IMR-90 (cell line): Measurements from ENCODE around the gene RNF14. TPM values are rescaled to one million over a fixed set of nuclear protein-coding genes. Genes with fewer than 3 reads are reported as not detected.

Experiments
- ATAC-seq: fragments of 200-7000 bp; cut with Tn5 transposase; 2 replicates; pipeline ENCODE4 v1.9.1; 2020; ENCODE audit warnings: low read depth, mild to moderate bottlenecking, moderate library complexity
- BruUV-seq: library from RNA; stranded (reverse); fragments of 400-500 nt; replicated peaks from 2 replicates; lab custom pipeline; 2021; lab: Mats Ljungman, UMichigan
- CTCF ChIA-PET: fragments of 300-600 bp; formaldehyde crosslinking; extraction: SDS; loops from one replicate; lab custom pipeline; 2021; ENCODE audit warnings: antibody characterized with exemption; lab: Yijun Ruan, JAX
- POLR2A ChIA-PET: fragments of 300-600 bp; sonication (Branson Sonifier 250); formaldehyde crosslinking; loops from one replicate; lab custom pipeline; 2022; ENCODE audit warnings: antibody characterized with exemption; ENCODE audit not compliant: unreplicated experiment; lab: Charles Lee
- DNase-seq: peaks from one replicate; pipeline ENCODE4 v3.0.0; 2013
- H2AFZ ChIP-seq: replicated peaks from 2 replicates; pipeline ENCODE3; 2013; ENCODE audit warnings: low read length, mild to moderate bottlenecking; ENCODE audit not compliant: poor library complexity
- H2AK5ac ChIP-seq: 2 replicates; pipeline ENCODE4 v1.6.1; 2013; ENCODE audit warnings: low read depth, low read length, inconsistent platforms
- H2AK9ac ChIP-seq: replicated peaks from 2 replicates; pipeline ENCODE3; 2013; ENCODE audit warnings: mild to moderate bottlenecking, low read depth, low read length, moderate library complexity; ENCODE audit not compliant: poor library complexity
- H2BK120ac ChIP-seq: 2 replicates; pipeline ENCODE4 v1.6.1; 2013; ENCODE audit warnings: low read depth, low read length, inconsistent platforms
- H2BK15ac ChIP-seq: 3 replicates; pipeline ENCODE4 v1.6.1; 2013; ENCODE audit warnings: low read depth, low read length, inconsistent platforms
- H2BK20ac ChIP-seq: 2 replicates; pipeline ENCODE4 v1.6.1; 2013; ENCODE audit warnings: low read depth, mild to moderate bottlenecking, inconsistent platforms, low read length, moderate library complexity
- H2BK5ac ChIP-seq: 2 replicates; pipeline ENCODE4 v1.6.1; 2013; ENCODE audit warnings: mild to moderate bottlenecking, low read depth, low read length, inconsistent platforms; ENCODE audit not compliant: poor library complexity, severe bottlenecking
- H3K14ac ChIP-seq: replicated peaks from 2 replicates; pipeline ENCODE4 v1.6.1; 2013; ENCODE audit warnings: low read depth, low read length, inconsistent platforms
- H3K18ac ChIP-seq: 2 replicates; pipeline ENCODE4 v1.6.1; 2013; ENCODE audit warnings: low read depth, low read length, control low read depth
- H3K23ac ChIP-seq: 2 replicates; pipeline ENCODE4 v1.6.1; 2013; ENCODE audit warnings: low read depth, low read length, inconsistent platforms
- H3K27ac ChIP-seq: 2 replicates; pipeline ENCODE4 v1.5.1; 2013; ENCODE audit warnings: mild to moderate bottlenecking, control low read depth, low read length; ENCODE audit not compliant: insufficient read depth
- H3K27me3 ChIP-seq: 2 replicates; pipeline ENCODE4 v1.6.1; 2013; ENCODE audit warnings: low read length; ENCODE audit not compliant: control insufficient read depth, insufficient read depth
- H3K36me3 ChIP-seq: 2 replicates; pipeline ENCODE4 v1.6.1; 2013; ENCODE audit warnings: low read length, mixed read lengths; ENCODE audit not compliant: control insufficient read depth, insufficient read depth
- H3K4ac ChIP-seq: 2 replicates; pipeline ENCODE4 v1.6.1; 2013; ENCODE audit warnings: low read depth, low read length, inconsistent platforms
- H3K4me1 ChIP-seq: 2 replicates; pipeline ENCODE4 v1.6.1; 2013; ENCODE audit warnings: low read length, mixed read lengths; ENCODE audit not compliant: control insufficient read depth, insufficient read depth
- H3K4me2 ChIP-seq: 2 replicates; pipeline ENCODE4 v1.6.1; 2013; ENCODE audit warnings: low read depth, mild to moderate bottlenecking, control low read depth, low read length, moderate library complexity
- H3K4me3 ChIP-seq: 2 replicates; pipeline ENCODE4 v1.5.1; 2013; ENCODE audit warnings: low read depth, mild to moderate bottlenecking, control low read depth, low read length, moderate library complexity; ENCODE audit not compliant: insufficient read depth
- H3K56ac ChIP-seq: 2 replicates; pipeline ENCODE4 v1.6.1; 2013; ENCODE audit warnings: low read length, inconsistent platforms; ENCODE audit not compliant: insufficient read depth; ENCODE audit errors: extremely low read depth
- H3K79me1 ChIP-seq, 2 experiments: 2 replicates each; pipeline ENCODE4 v1.6.1; 2013; ENCODE audit warnings: low read length in 2 of 2, inconsistent platforms in 1 of 2, low read depth in 1 of 2
- H3K9ac ChIP-seq: 2 replicates; pipeline ENCODE4 v1.6.1; 2013; ENCODE audit warnings: low read depth, low read length, control low read depth
- H3K9me1 ChIP-seq: 2 replicates; pipeline ENCODE4 v1.6.1; 2013; ENCODE audit warnings: low read length, inconsistent platforms; ENCODE audit not compliant: insufficient read depth
- H3K9me3 ChIP-seq: 2 replicates; pipeline ENCODE4 v1.6.1; 2013; ENCODE audit warnings: low read length; ENCODE audit not compliant: control insufficient read depth, insufficient read depth
- H4K20me1 ChIP-seq: 2 replicates; pipeline ENCODE4 v1.6.1; 2013; ENCODE audit warnings: low read length, inconsistent platforms; ENCODE audit not compliant: insufficient read depth
- H4K5ac ChIP-seq: 2 replicates; pipeline ENCODE4 v1.6.1; 2013; ENCODE audit warnings: mild to moderate bottlenecking, low read depth, low read length, control low read depth
- H4K8ac ChIP-seq, 2 experiments: 2 replicates each; pipeline ENCODE4 v1.6.1; 2013; ENCODE audit warnings: low read depth in 2 of 2, low read length in 2 of 2, control low read depth in 1 of 2, inconsistent platforms in 1 of 2
- H4K91ac ChIP-seq: 2 replicates; pipeline ENCODE4 v1.6.1; 2013; ENCODE audit warnings: low read depth, low read length, inconsistent platforms; ENCODE audit not compliant: insufficient read depth
- BHLHE40 ChIP-seq: fragments of 150-350 bp; IDR thresholded peaks from 2 replicates; pipeline ENCODE4 v1.6.1; 2016; ENCODE audit warnings: mild to moderate bottlenecking, low read depth, low read length
- MXI1 ChIP-seq: IDR thresholded peaks from 2 replicates; pipeline ENCODE4 v1.6.1; 2012; ENCODE audit warnings: low read depth, mild to moderate bottlenecking, low read length, moderate library complexity, borderline replicate concordance
- NFE2L2 ChIP-seq: fragments of 150-350 bp; IDR thresholded peaks from 2 replicates; pipeline ENCODE4 v1.6.1; 2016; ENCODE audit warnings: low read depth, mild to moderate bottlenecking, low read length
- RCOR1 ChIP-seq: IDR thresholded peaks from 2 replicates; pipeline ENCODE4 v1.6.1; 2012; ENCODE audit warnings: mild to moderate bottlenecking, low read length, improper control_type of control experiment; ENCODE audit not compliant: insufficient replicate concordance
- RFX5 ChIP-seq: IDR thresholded peaks from 2 replicates; pipeline ENCODE4 v1.8.0; 2012; ENCODE audit warnings: low read depth, mild to moderate bottlenecking, low read length, moderate library complexity
- SMC3 ChIP-seq: fragments of 150-350 bp; IDR thresholded peaks from 2 replicates; pipeline ENCODE4 v1.6.1; 2016; ENCODE audit warnings: low read depth, mild to moderate bottlenecking, antibody characterized with exemption, low read length, moderate library complexity
- WGBS, 2 experiments: methylation state at CpG; one replicate each; pipeline versions ENCODE4 v1.1.5 to v1.1.7; 2013; ENCODE audit warnings: missing lambda C conversion rate in 2 of 2; ENCODE audit not compliant: insufficient read length in 1 of 2; ENCODE audit errors: extremely low coverage in 2 of 2; 5-methylcytosine and 5-hydroxymethylcytosine counted together
- dilution Hi-C: fragments of 300-500 bp; cut with HindIII; formaldehyde crosslinking; loops from one replicate; pipeline ENCODE4 v1.14.3; 2018; ENCODE audit warnings: low sequenced_read_pairs; ENCODE audit not compliant: unreplicated experiment
- in situ Hi-C: fragments of 300-500 bp; cut with MboI; formaldehyde crosslinking; loops from 3 replicates; pipeline ENCODE4 v1.14.3; 2019; ENCODE audit warnings: low sequenced_read_pairs, inconsistent platforms, mixed read lengths
- intact Hi-C: fragments of 100-400 bp; cut with micrococcal nuclease; formaldehyde crosslinking; loops from 2 replicates; pipeline ENCODE4 v1.10.0; 2022
- polyA plus RNA-seq, 3 experiments: library from polyadenylated mRNA; depleted of rRNA; stranded (reverse); fragments of >200 nt; gene quantifications; 2 replicates each; pipeline ENCODE4 v1.2.3, GENCODE V29; 2012; ENCODE audit warnings: low replicate concordance in 1 of 3
- total RNA-seq: library from RNA; depleted of rRNA; stranded (reverse); fragments of >200 nt; gene quantifications from 2 replicates; pipeline ENCODE4 v1.2.3, GENCODE V29; 2012
- TF ChIP-seq, protein P1 (sequence below): conservative IDR thresholded peaks from 2 replicates; pipeline ENCODE4 v1.5.1; 2012; ENCODE audit warnings: mild to moderate bottlenecking, low read depth, low read length, improper control_type of control experiment

RNF14 gene
- total and polyA plus RNA-seq, 2 of the 4 experiments (the other 2 are of a cell fraction): 36.1 to 106 TPM

DNA sequence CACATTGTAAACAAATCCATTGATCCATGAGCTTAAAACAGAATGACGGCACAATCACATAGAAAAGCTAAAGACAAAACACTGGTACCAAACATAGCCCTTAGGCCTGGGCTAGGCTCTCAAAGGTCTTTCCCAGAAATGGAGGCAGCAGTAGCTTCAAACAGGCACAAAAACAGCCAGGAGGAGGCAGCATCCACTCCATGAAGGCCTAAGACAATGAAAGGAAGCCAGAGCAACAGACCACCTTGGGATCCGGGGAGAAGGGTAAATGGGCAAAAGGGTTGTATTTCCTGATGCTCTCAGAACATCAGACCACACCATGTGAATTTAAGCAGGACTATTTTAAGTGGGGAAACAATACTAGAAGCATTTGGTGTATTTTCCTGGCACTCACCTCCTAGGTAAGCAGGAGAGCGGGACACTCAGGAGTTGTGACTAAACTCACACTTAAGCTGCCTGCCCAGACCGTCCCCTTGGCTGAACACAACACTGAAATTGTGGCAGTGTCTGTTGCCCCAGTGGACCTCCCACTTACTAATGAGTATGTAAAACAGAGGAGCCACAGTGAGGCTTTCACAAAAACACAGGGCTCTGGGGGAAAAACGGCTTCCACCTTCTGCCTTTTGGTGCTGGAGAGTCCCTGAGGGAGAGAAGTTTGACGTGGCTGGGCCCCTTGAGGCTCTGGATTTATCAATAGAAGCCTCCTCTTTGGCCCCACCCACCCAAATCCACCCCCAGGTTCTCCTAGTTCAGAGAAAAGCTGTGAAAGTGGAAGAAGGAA lies 32.0 kb downstream of the RNF14 start:
- DNase-seq (no peak), ATAC-seq (0 out of 2 replicates have a peak, but pooled peaks have one; percentile 35)
- peaks cover 39% of the 10 kb centered on the region for H3K36me3 ChIP-seq
- no CpG with 5 or more reads among the region's 6 CpGs for WGBS, 2 experiments
- no peak overlapping the region for H3K23ac ChIP-seq
- ChIA-PET CTCF (interaction anchor here (0.7 kb wide), 2 partner anchors 10 to 139 kb away, joined by 3 to 4 read pairs; no protein-coding TSS in a partner anchor), POLR2A (no interaction called here)
- H3K27me3 ChIP-seq: no peaks in the 10 kb centered on the region
- no peak overlapping the region for H3K4ac ChIP-seq
- no peak overlapping the region for H2BK15ac ChIP-seq
- BruUV-seq: no TSS peak
- H4K91ac ChIP-seq: no peak overlapping the region
- in situ Hi-C loops (no loop called here), dilution Hi-C loops (no loop called here), intact Hi-C loops (no loop called here)
- no peak overlapping the region for H2AK9ac ChIP-seq
- no peak overlapping the region for H2BK5ac ChIP-seq
- no peak overlapping the region for H3K56ac ChIP-seq
- no peak overlapping the region for H2BK20ac ChIP-seq
- H3K9me3 ChIP-seq: no peaks in the 10 kb centered on the region
- peaks cover 7% of the 10 kb centered on the region for H3K9me1 ChIP-seq
- H4K20me1 ChIP-seq: 0 out of 2 replicates have a peak, but pooled peaks cover 4% of the 10 kb centered on the region
- no peak overlapping the region for H3K4me2 ChIP-seq
- no peak overlapping the region for H3K18ac ChIP-seq
- H3K4me1 ChIP-seq: no peaks in the 10 kb centered on the region; the same call in 1 of the 2 replicates
- H3K14ac ChIP-seq: no peak overlapping the region
- no peak overlapping the region for H3K4me3 ChIP-seq
- no peak overlapping the region for H2AK5ac ChIP-seq
- no peak overlapping the region for H4K5ac ChIP-seq
- TF ChIP-seq RFX5 (no peak), RCOR1 (no peak), NFE2L2 (no peak), SMC3 (peak; percentile 26; the same call in 1 of the 2 replicates), MXI1 (no peak), BHLHE40 (no peak)
- TF ChIP-seq, protein P1, sequence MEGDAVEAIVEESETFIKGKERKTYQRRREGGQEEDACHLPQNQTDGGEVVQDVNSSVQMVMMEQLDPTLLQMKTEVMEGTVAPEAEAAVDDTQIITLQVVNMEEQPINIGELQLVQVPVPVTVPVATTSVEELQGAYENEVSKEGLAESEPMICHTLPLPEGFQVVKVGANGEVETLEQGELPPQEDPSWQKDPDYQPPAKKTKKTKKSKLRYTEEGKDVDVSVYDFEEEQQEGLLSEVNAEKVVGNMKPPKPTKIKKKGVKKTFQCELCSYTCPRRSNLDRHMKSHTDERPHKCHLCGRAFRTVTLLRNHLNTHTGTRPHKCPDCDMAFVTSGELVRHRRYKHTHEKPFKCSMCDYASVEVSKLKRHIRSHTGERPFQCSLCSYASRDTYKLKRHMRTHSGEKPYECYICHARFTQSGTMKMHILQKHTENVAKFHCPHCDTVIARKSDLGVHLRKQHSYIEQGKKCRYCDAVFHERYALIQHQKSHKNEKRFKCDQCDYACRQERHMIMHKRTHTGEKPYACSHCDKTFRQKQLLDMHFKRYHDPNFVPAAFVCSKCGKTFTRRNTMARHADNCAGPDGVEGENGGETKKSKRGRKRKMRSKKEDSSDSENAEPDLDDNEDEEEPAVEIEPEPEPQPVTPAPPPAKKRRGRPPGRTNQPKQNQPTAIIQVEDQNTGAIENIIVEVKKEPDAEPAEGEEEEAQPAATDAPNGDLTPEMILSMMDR: peak; percentile 27
- no peak overlapping the region for H3K9ac ChIP-seq
- no peak overlapping the region for H2AFZ ChIP-seq
- no peak overlapping the region for H3K27ac ChIP-seq
- H3K79me1 ChIP-seq: peaks cover 0 to 7% of the 10 kb centered on the region in 2 experiments; a peak in 2 of 4 replicates
- H2BK120ac ChIP-seq: no peak overlapping the region
- H4K8ac ChIP-seq: no peak overlapping the region
